Measurements from ENCODE around the gene PATL2.
"Not testable (repeated sequence)": the region's sequence is repeated elsewhere in the genome, so short reads cannot be mapped to it uniquely, and the experiment has no call there.

PATL2 gene

GRCh38 chr15:44711096-44711742, at the start of gene PATL2, which contains the start of gene B2M:
Gene PATL2 (minus strand): TSS chr15:44711323. CDS start chr15:44676490, 34,833 bp downstream.
Gene B2M (plus strand): TSS chr15:44711517. CDS start chr15:44711547, 30 bp downstream.
- DNase-seq = peak; percentile 91

GRCh38 chr15:44753345-44753744, 42.2 kb upstream of the PATL2 start:
- DNase-seq = no peak

- DNase-seq = not testable (repeated sequence)
These were observed 32.3 kb upstream of the PATL2 start for GRCh38 chr15:44743454-44743853.

GRCh38 chr15:44739222-44739847, 28.2 kb upstream of the PATL2 start:
- DNase-seq = not testable (repeated sequence)

- peak; percentile 19 for DNase-seq
These were observed 27.3 kb upstream of the PATL2 start for GRCh38 chr15:44738340-44738984.

GRCh38 chr15:44736181-44736765, 25.1 kb upstream of the PATL2 start, which contains the start of gene TRIM69:
Gene TRIM69 (plus strand): TSS chr15:44736528. CDS start chr15:44736705, 177 bp downstream.
- DNase-seq = no peak

GRCh38 chr15:44735482-44736180, 24.5 kb upstream of the PATL2 start:
- no peak for DNase-seq

GRCh38 chr15:44734839-44735481, 23.8 kb upstream of the PATL2 start:
- DNase-seq = no peak

- DNase-seq = peak; percentile 39
These were observed 18.4 kb upstream of the PATL2 start for GRCh38 chr15:44729408-44730127.

GRCh38 chr15:44728576-44729407, 17.7 kb upstream of the PATL2 start:
- DNase-seq = peak; percentile 96

GRCh38 chr15:44728232-44728575, 17.1 kb upstream of the PATL2 start:
- DNase-seq = not testable (repeated sequence)

- DNase-seq = no peak
These were observed 16.5 kb upstream of the PATL2 start for GRCh38 chr15:44727485-44728231.

- no peak for DNase-seq
These were observed 15.7 kb upstream of the PATL2 start for GRCh38 chr15:44726568-44727484.

GRCh38 chr15:44726136-44726535, 15.0 kb upstream of the PATL2 start:
- DNase-seq = no peak

- DNase-seq = no peak
These were observed 10.9 kb upstream of the PATL2 start for GRCh38 chr15:44722011-44722410.

GRCh38 chr15:44720460-44721176, 9.5 kb upstream of the PATL2 start:
- DNase-seq = no peak

GRCh38 chr15:44720000-44720435, 8.9 kb upstream of the PATL2 start:
- DNase-seq = not testable (repeated sequence)

Data from NCI-H1092 treated with DMSO at 0.1 percent for 48 hours (cell line).